ENCODE data around the gene PPIAL4G. TPM values are rescaled to one million over a fixed set of nuclear protein-coding genes. Genes with fewer than 3 reads are reported as not detected.

PPIAL4G gene
- total RNA-seq, 4 donors from 2014 or later: not detected

Small RNA genes within 50 kb of the gene (small RNA-seq; reads per million reads assigned to genes)
- 0.38 reads per million for gene RF00003

Other genes starting within 250 kb of the PPIAL4G start
- 10 to 100 TPM; 22.0 to 47.2 (median 34.6) TPM for gene NBPF14, start 112.7 kb upstream of the PPIAL4G start, total RNA-seq

All from tibial nerve (tissue), 4 donors.